IMR-90 (cell line): Measurements from ENCODE around the gene RNF180. TPM values are rescaled to one million over a fixed set of nuclear protein-coding genes. Genes with fewer than 3 reads are reported as not detected.

Experiments used
- ATAC-seq: fragments of 200-7000 bp; cut with Tn5 transposase; 2 replicates; pipeline ENCODE4 v1.9.1; 2020; ENCODE audit warnings: low read depth, mild to moderate bottlenecking, moderate library complexity
- BruUV-seq: library from RNA; stranded (reverse); fragments of 400-500 nt; replicated peaks from 2 replicates; lab custom pipeline; 2021; lab: Mats Ljungman, UMichigan
- CTCF ChIA-PET: fragments of 300-600 bp; formaldehyde crosslinking; extraction: SDS; loops from one replicate; lab custom pipeline; 2021; ENCODE audit warnings: antibody characterized with exemption; lab: Yijun Ruan, JAX
- POLR2A ChIA-PET: fragments of 300-600 bp; sonication (Branson Sonifier 250); formaldehyde crosslinking; loops from one replicate; lab custom pipeline; 2022; ENCODE audit warnings: antibody characterized with exemption; ENCODE audit not compliant: unreplicated experiment; lab: Charles Lee
- DNase-seq: peaks from one replicate; pipeline ENCODE4 v3.0.0; 2013
- H2AFZ ChIP-seq: replicated peaks from 2 replicates; pipeline ENCODE3; 2013; ENCODE audit warnings: low read length, mild to moderate bottlenecking; ENCODE audit not compliant: poor library complexity
- H2AK5ac ChIP-seq: 2 replicates; pipeline ENCODE4 v1.6.1; 2013; ENCODE audit warnings: low read depth, low read length, inconsistent platforms
- H2AK9ac ChIP-seq: replicated peaks from 2 replicates; pipeline ENCODE3; 2013; ENCODE audit warnings: mild to moderate bottlenecking, low read depth, low read length, moderate library complexity; ENCODE audit not compliant: poor library complexity
- H2BK120ac ChIP-seq: 2 replicates; pipeline ENCODE4 v1.6.1; 2013; ENCODE audit warnings: low read depth, low read length, inconsistent platforms
- H2BK15ac ChIP-seq: 3 replicates; pipeline ENCODE4 v1.6.1; 2013; ENCODE audit warnings: low read depth, low read length, inconsistent platforms
- H2BK20ac ChIP-seq: 2 replicates; pipeline ENCODE4 v1.6.1; 2013; ENCODE audit warnings: low read depth, mild to moderate bottlenecking, inconsistent platforms, low read length, moderate library complexity
- H2BK5ac ChIP-seq: 2 replicates; pipeline ENCODE4 v1.6.1; 2013; ENCODE audit warnings: mild to moderate bottlenecking, low read depth, low read length, inconsistent platforms; ENCODE audit not compliant: poor library complexity, severe bottlenecking
- H3K14ac ChIP-seq: replicated peaks from 2 replicates; pipeline ENCODE4 v1.6.1; 2013; ENCODE audit warnings: low read depth, low read length, inconsistent platforms
- H3K18ac ChIP-seq: 2 replicates; pipeline ENCODE4 v1.6.1; 2013; ENCODE audit warnings: low read depth, low read length, control low read depth
- H3K23ac ChIP-seq: 2 replicates; pipeline ENCODE4 v1.6.1; 2013; ENCODE audit warnings: low read depth, low read length, inconsistent platforms
- H3K27ac ChIP-seq: 2 replicates; pipeline ENCODE4 v1.5.1; 2013; ENCODE audit warnings: mild to moderate bottlenecking, control low read depth, low read length; ENCODE audit not compliant: insufficient read depth
- H3K27me3 ChIP-seq: 2 replicates; pipeline ENCODE4 v1.6.1; 2013; ENCODE audit warnings: low read length; ENCODE audit not compliant: control insufficient read depth, insufficient read depth
- H3K36me3 ChIP-seq: 2 replicates; pipeline ENCODE4 v1.6.1; 2013; ENCODE audit warnings: low read length, mixed read lengths; ENCODE audit not compliant: control insufficient read depth, insufficient read depth
- H3K4ac ChIP-seq: 2 replicates; pipeline ENCODE4 v1.6.1; 2013; ENCODE audit warnings: low read depth, low read length, inconsistent platforms
- H3K4me1 ChIP-seq: 2 replicates; pipeline ENCODE4 v1.6.1; 2013; ENCODE audit warnings: low read length, mixed read lengths; ENCODE audit not compliant: control insufficient read depth, insufficient read depth
- H3K4me2 ChIP-seq: 2 replicates; pipeline ENCODE4 v1.6.1; 2013; ENCODE audit warnings: low read depth, mild to moderate bottlenecking, control low read depth, low read length, moderate library complexity
- H3K4me3 ChIP-seq: 2 replicates; pipeline ENCODE4 v1.5.1; 2013; ENCODE audit warnings: low read depth, mild to moderate bottlenecking, control low read depth, low read length, moderate library complexity; ENCODE audit not compliant: insufficient read depth
- H3K56ac ChIP-seq: 2 replicates; pipeline ENCODE4 v1.6.1; 2013; ENCODE audit warnings: low read length, inconsistent platforms; ENCODE audit not compliant: insufficient read depth; ENCODE audit errors: extremely low read depth
- H3K79me1 ChIP-seq, 2 experiments: 2 replicates each; pipeline ENCODE4 v1.6.1; 2013; ENCODE audit warnings: low read length in 2 of 2, inconsistent platforms in 1 of 2, low read depth in 1 of 2
- H3K9ac ChIP-seq: 2 replicates; pipeline ENCODE4 v1.6.1; 2013; ENCODE audit warnings: low read depth, low read length, control low read depth
- H3K9me1 ChIP-seq: 2 replicates; pipeline ENCODE4 v1.6.1; 2013; ENCODE audit warnings: low read length, inconsistent platforms; ENCODE audit not compliant: insufficient read depth
- H3K9me3 ChIP-seq: 2 replicates; pipeline ENCODE4 v1.6.1; 2013; ENCODE audit warnings: low read length; ENCODE audit not compliant: control insufficient read depth, insufficient read depth
- H4K20me1 ChIP-seq: 2 replicates; pipeline ENCODE4 v1.6.1; 2013; ENCODE audit warnings: low read length, inconsistent platforms; ENCODE audit not compliant: insufficient read depth
- H4K5ac ChIP-seq: 2 replicates; pipeline ENCODE4 v1.6.1; 2013; ENCODE audit warnings: mild to moderate bottlenecking, low read depth, low read length, control low read depth
- H4K8ac ChIP-seq, 2 experiments: 2 replicates each; pipeline ENCODE4 v1.6.1; 2013; ENCODE audit warnings: low read depth in 2 of 2, low read length in 2 of 2, control low read depth in 1 of 2, inconsistent platforms in 1 of 2
- H4K91ac ChIP-seq: 2 replicates; pipeline ENCODE4 v1.6.1; 2013; ENCODE audit warnings: low read depth, low read length, inconsistent platforms; ENCODE audit not compliant: insufficient read depth
- BHLHE40 ChIP-seq: fragments of 150-350 bp; IDR thresholded peaks from 2 replicates; pipeline ENCODE4 v1.6.1; 2016; ENCODE audit warnings: mild to moderate bottlenecking, low read depth, low read length
- NFE2L2 ChIP-seq: fragments of 150-350 bp; IDR thresholded peaks from 2 replicates; pipeline ENCODE4 v1.6.1; 2016; ENCODE audit warnings: low read depth, mild to moderate bottlenecking, low read length
- RCOR1 ChIP-seq: IDR thresholded peaks from 2 replicates; pipeline ENCODE4 v1.6.1; 2012; ENCODE audit warnings: mild to moderate bottlenecking, low read length, improper control_type of control experiment; ENCODE audit not compliant: insufficient replicate concordance
- RFX5 ChIP-seq: IDR thresholded peaks from 2 replicates; pipeline ENCODE4 v1.8.0; 2012; ENCODE audit warnings: low read depth, mild to moderate bottlenecking, low read length, moderate library complexity
- WGBS, 2 experiments: methylation state at CpG; one replicate each; pipeline versions ENCODE4 v1.1.5 to v1.1.7; 2013; ENCODE audit warnings: missing lambda C conversion rate in 2 of 2; ENCODE audit not compliant: insufficient read length in 1 of 2; ENCODE audit errors: extremely low coverage in 2 of 2; 5-methylcytosine and 5-hydroxymethylcytosine counted together
- dilution Hi-C: fragments of 300-500 bp; cut with HindIII; formaldehyde crosslinking; loops from one replicate; pipeline ENCODE4 v1.14.3; 2018; ENCODE audit warnings: low sequenced_read_pairs; ENCODE audit not compliant: unreplicated experiment
- in situ Hi-C: fragments of 300-500 bp; cut with MboI; formaldehyde crosslinking; loops from 3 replicates; pipeline ENCODE4 v1.14.3; 2019; ENCODE audit warnings: low sequenced_read_pairs, inconsistent platforms, mixed read lengths
- intact Hi-C: fragments of 100-400 bp; cut with micrococcal nuclease; formaldehyde crosslinking; loops from 2 replicates; pipeline ENCODE4 v1.10.0; 2022
- polyA plus RNA-seq, 3 experiments: library from polyadenylated mRNA; depleted of rRNA; stranded (reverse); fragments of >200 nt; gene quantifications; 2 replicates each; pipeline ENCODE4 v1.2.3, GENCODE V29; 2012; ENCODE audit warnings: low replicate concordance in 1 of 3
- total RNA-seq: library from RNA; depleted of rRNA; stranded (reverse); fragments of >200 nt; gene quantifications from 2 replicates; pipeline ENCODE4 v1.2.3, GENCODE V29; 2012

The RNF180 gene
- total and polyA plus RNA-seq, 2 of the 4 experiments (the other 2 are of a cell fraction) = 0.02 to 0.36 TPM

- H3K18ac ChIP-seq = no peak overlapping the region
- H4K91ac ChIP-seq = no peak overlapping the region
- in situ Hi-C loops (no loop called here), intact Hi-C loops (no loop called here), dilution Hi-C loops (no loop called here)
- no peaks in the 10 kb centered on the region for H3K4me1 ChIP-seq
- H3K9ac ChIP-seq = no peak overlapping the region
- H3K23ac ChIP-seq = no peak overlapping the region
- H4K20me1 ChIP-seq = no peaks in the 10 kb centered on the region
- H3K4me3 ChIP-seq = no peak overlapping the region
- no peak for TF ChIP-seq BHLHE40
- TF ChIP-seq RCOR1 = no peak
- TF ChIP-seq RFX5 = no peak
- no peak for TF ChIP-seq NFE2L2
- no peak overlapping the region for H4K5ac ChIP-seq
- no peak overlapping the region for H4K8ac ChIP-seq
- no peaks in the 10 kb centered on the region for H3K79me1 ChIP-seq
- H3K14ac ChIP-seq = no peak overlapping the region
- no peaks in the 10 kb centered on the region for H3K36me3 ChIP-seq
- CTCF ChIA-PET = no interaction called here
- H3K27ac ChIP-seq = no peak overlapping the region
- no peaks in the 10 kb centered on the region for H3K27me3 ChIP-seq
- no TSS peak for BruUV-seq
- DNase-seq = no peak
- no peak overlapping the region for H3K4ac ChIP-seq
- H2AK5ac ChIP-seq = no peak overlapping the region
- no peak overlapping the region for H3K56ac ChIP-seq
- H2BK5ac ChIP-seq = no peak overlapping the region
- H3K4me2 ChIP-seq = no peak overlapping the region
- H3K9me3 ChIP-seq = no peaks in the 10 kb centered on the region
- H2AK9ac ChIP-seq = no peak overlapping the region
- no peak overlapping the region for H2BK120ac ChIP-seq
- H2AFZ ChIP-seq = no peak overlapping the region
- H2BK20ac ChIP-seq = no peak overlapping the region
- H3K9me1 ChIP-seq = no peaks in the 10 kb centered on the region
- POLR2A ChIA-PET = no interaction called here
- no CpG with 5 or more reads among the region's 2 CpGs for WGBS, 2 experiments
- ATAC-seq = no peak
- H2BK15ac ChIP-seq = no peak overlapping the region
Observed at GRCh38 chr5:64190562-64191306, 25.1 kb downstream of the RNF180 start.
